Astrocyte (in vitro differentiated cells and primary cell): ENCODE results near the gene USO1. TPM values are rescaled to one million over a fixed set of nuclear protein-coding genes. Genes with fewer than 3 reads are reported as not detected.

ENCODE experiments used
- DNase-seq: peaks from one replicate; pipeline ENCODE4 v3.0.0-alpha.2; 2010; ENCODE audit warnings: low read depth
- FAIRE-seq: peaks from 2 replicates; lab custom pipeline; 2011; peaks lifted over from hg19 to GRCh38; lab: Jason Lieb, UNC
- H2AFZ ChIP-seq: 2 replicates; pipeline ENCODE4 v1.6.0; 2012; ENCODE audit warnings: low read depth, low read length, inconsistent platforms
- H3K27ac ChIP-seq: 2 replicates; pipeline ENCODE4 v1.5.1; 2011; ENCODE audit warnings: low read depth, low read length, inconsistent platforms
- H3K27me3 ChIP-seq: 2 replicates; pipeline ENCODE4 v1.6.0; 2011; ENCODE audit warnings: low read length, inconsistent platforms; ENCODE audit not compliant: insufficient read depth
- H3K36me3 ChIP-seq: 2 replicates; pipeline ENCODE4 v1.5.1; 2011; ENCODE audit warnings: low read length, inconsistent platforms; ENCODE audit not compliant: insufficient read depth
- H3K4me1 ChIP-seq: 2 replicates; pipeline ENCODE4 v1.5.1; 2011; ENCODE audit warnings: low read length, inconsistent platforms; ENCODE audit not compliant: insufficient read depth
- H3K4me2 ChIP-seq: 2 replicates; pipeline ENCODE4 v1.6.0; 2012; ENCODE audit warnings: low read length, inconsistent platforms
- H3K4me3 ChIP-seq: 2 replicates; pipeline ENCODE4 v1.5.1; 2011; ENCODE audit warnings: low read depth, mild to moderate bottlenecking, low read length, inconsistent platforms; ENCODE audit not compliant: insufficient read depth
- H3K79me2 ChIP-seq: 2 replicates; pipeline ENCODE4 v1.6.0; 2012; ENCODE audit warnings: mild to moderate bottlenecking, low read length, inconsistent platforms; ENCODE audit not compliant: insufficient read depth
- H3K9ac ChIP-seq: 2 replicates; pipeline ENCODE4 v1.6.0; 2012; ENCODE audit warnings: mild to moderate bottlenecking, low read length, inconsistent platforms
- H3K9me3 ChIP-seq: 2 replicates; pipeline ENCODE4 v1.5.1; 2012; ENCODE audit warnings: low read depth, mild to moderate bottlenecking, low read length, inconsistent platforms; ENCODE audit not compliant: insufficient read depth
- H4K20me1 ChIP-seq: 2 replicates; pipeline ENCODE4 v1.6.0; 2012; ENCODE audit warnings: low read length, inconsistent platforms; ENCODE audit not compliant: insufficient read depth
- H3K27ac Mint-ChIP-seq: one replicate; pipeline ENCODE4 v1.8.0; 2021; ENCODE audit warnings: mild to moderate bottlenecking, mixed read lengths; ENCODE audit not compliant: unreplicated experiment
- H3K27me3 Mint-ChIP-seq: one replicate; pipeline ENCODE4 v1.8.0; 2021; ENCODE audit warnings: low read depth, mixed read lengths; ENCODE audit not compliant: unreplicated experiment
- H3K36me3 Mint-ChIP-seq: one replicate; pipeline ENCODE4 v1.8.0; 2021; ENCODE audit warnings: low read depth, mixed read lengths; ENCODE audit not compliant: unreplicated experiment
- H3K4me1 Mint-ChIP-seq: one replicate; pipeline ENCODE4 v1.8.0; 2021; ENCODE audit warnings: low read depth, mixed read lengths; ENCODE audit not compliant: unreplicated experiment
- H3K4me3 Mint-ChIP-seq: one replicate; pipeline ENCODE4 v1.8.0; 2021; ENCODE audit warnings: mild to moderate bottlenecking, moderate library complexity, mixed read lengths; ENCODE audit not compliant: unreplicated experiment
- H3K9me3 Mint-ChIP-seq: one replicate; pipeline ENCODE4 v1.8.0; 2021; ENCODE audit warnings: mild to moderate bottlenecking, mixed read lengths; ENCODE audit not compliant: unreplicated experiment
- CTCF ChIP-seq: IDR thresholded peaks from 2 replicates; pipeline ENCODE4 v1.5.1; 2011; ENCODE audit warnings: low read depth, mild to moderate bottlenecking, inconsistent platforms, low read length, moderate library complexity; ENCODE audit not compliant: insufficient read depth
- EZH2 ChIP-seq: IDR thresholded peaks from 2 replicates; pipeline ENCODE4 v1.6.1; 2012; ENCODE audit warnings: mild to moderate bottlenecking, low read length, inconsistent platforms; ENCODE audit not compliant: insufficient read depth
- total RNA-seq: library from RNA; stranded (reverse); gene quantifications from 2 replicates; pipeline ENCODE4 v1.2.1, GENCODE V29; 2021

USO1 gene
- total RNA-seq, 1 donor from 2014 or later: 104 TPM

GRCh38 chr4:75779105-75779757 is 54.9 kb downstream of the USO1 start:
- Mint-ChIP-seq H3K27ac (no peak overlapping the region), H3K36me3 (peaks cover 29% of the 10 kb centered on the region), H3K4me3 (no peak overlapping the region), H3K9me3 (no peaks in the 10 kb centered on the region), H3K27me3 (no peaks in the 10 kb centered on the region), H3K4me1 (peaks cover 4% of the 10 kb centered on the region)
- no peak overlapping the region for H3K4me2 ChIP-seq
- no peak overlapping the region for H2AFZ ChIP-seq
- H3K79me2 ChIP-seq: no peaks in the 10 kb centered on the region
- TF ChIP-seq CTCF (no peak), EZH2 (no peak)
- DNase-seq: no peak
- no peaks in the 10 kb centered on the region for H3K9me3 ChIP-seq
- H3K36me3 ChIP-seq: peaks cover 52% of the 10 kb centered on the region
- no peak overlapping the region for H3K4me3 ChIP-seq
- H3K9ac ChIP-seq: no peak overlapping the region
- peaks cover 3% of the 10 kb centered on the region for H3K4me1 ChIP-seq
- no peaks in the 10 kb centered on the region for H4K20me1 ChIP-seq
- no peak for FAIRE-seq
- H3K27me3 ChIP-seq: no peaks in the 10 kb centered on the region
- H3K27ac ChIP-seq: no peak overlapping the region

GRCh38 chr4:75781305-75781704 is 56.9 kb downstream of the USO1 start:
- peak; percentile 3 for DNase-seq
- no peak overlapping the region for H3K9ac ChIP-seq
- peaks cover 3% of the 10 kb centered on the region for H3K4me1 ChIP-seq
- peak overlapping the region; percentile 43 for H3K4me2 ChIP-seq
- no peaks in the 10 kb centered on the region for H4K20me1 ChIP-seq
- H3K9me3 ChIP-seq: no peaks in the 10 kb centered on the region
- H3K79me2 ChIP-seq: no peaks in the 10 kb centered on the region
- TF ChIP-seq EZH2 (no peak), CTCF (no peak)
- no peaks in the 10 kb centered on the region for H3K27me3 ChIP-seq
- no peaks in the 10 kb centered on the region for H3K9me3 Mint-ChIP-seq
- peaks cover 34% of the 10 kb centered on the region for H3K36me3 ChIP-seq
- FAIRE-seq: no peak
- H3K36me3 Mint-ChIP-seq: peaks cover 12% of the 10 kb centered on the region
- no peak overlapping the region for H3K4me3 ChIP-seq
- H3K4me3 Mint-ChIP-seq: no peak overlapping the region
- H2AFZ ChIP-seq: no peak overlapping the region
- no peak overlapping the region for H3K27ac Mint-ChIP-seq
- H3K27ac ChIP-seq: peak overlapping the region; percentile 36
- no peaks in the 10 kb centered on the region for H3K27me3 Mint-ChIP-seq
- peaks cover 4% of the 10 kb centered on the region for H3K4me1 Mint-ChIP-seq

GRCh38 chr4:75786526-75786925 is 62.1 kb downstream of the USO1 start:
- Mint-ChIP-seq H3K4me3 (no peak overlapping the region), H3K27me3 (no peaks in the 10 kb centered on the region), H3K9me3 (no peaks in the 10 kb centered on the region), H3K27ac (no peak overlapping the region), H3K36me3 (peaks cover 2% of the 10 kb centered on the region), H3K4me1 (no peaks in the 10 kb centered on the region)
- TF ChIP-seq EZH2 (no peak), CTCF (no peak)
- FAIRE-seq (no peak), DNase-seq (no peak)
- Histone ChIP-seq H3K9ac (no peak overlapping the region), H3K4me3 (no peak overlapping the region), H3K79me2 (no peaks in the 10 kb centered on the region), H3K27ac (no peak overlapping the region), H3K4me1 (no peaks in the 10 kb centered on the region), H3K27me3 (no peaks in the 10 kb centered on the region), H3K36me3 (peaks cover 37% of the 10 kb centered on the region), H2AFZ (no peak overlapping the region), H3K9me3 (no peaks in the 10 kb centered on the region), H4K20me1 (no peaks in the 10 kb centered on the region), H3K4me2 (no peak overlapping the region)
